ENCODE data around the gene NTSR1.

NTSR1 gene

DNA sequence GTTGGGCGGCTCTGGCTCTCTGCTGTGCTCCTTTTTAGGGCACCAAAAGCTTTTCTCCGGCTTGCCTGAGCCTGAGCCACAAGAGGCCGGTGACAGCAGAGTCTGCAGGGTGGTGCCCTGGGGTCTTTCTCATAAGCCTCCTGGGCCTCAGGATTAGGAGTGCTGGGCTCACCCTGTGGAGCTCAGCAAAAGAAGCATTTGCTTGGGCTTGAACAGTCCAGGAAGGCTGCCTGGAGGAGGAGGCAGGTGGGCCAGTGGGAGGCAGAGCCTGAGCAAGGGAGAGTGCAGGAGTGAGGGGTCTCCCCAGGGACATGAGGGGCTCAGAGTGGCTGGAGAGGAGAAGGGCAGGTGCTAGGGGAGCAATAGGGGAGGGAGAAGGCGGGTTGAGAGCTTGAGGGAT is 54.8 kb downstream of the NTSR1 start:
- H2BK120ac ChIP-seq (ENCODE audit: low read depth, low read length) = no peak overlapping the region
- no peaks in the 10 kb centered on the region for H3K79me2 ChIP-seq (ENCODE audit: control insufficient read depth, insufficient read depth, low read length)
- H3K27me3 ChIP-seq (ENCODE audit: insufficient read depth, low read length, poor library complexity) = no peaks in the 10 kb centered on the region
- H3K23ac ChIP-seq (ENCODE audit: low read length) = no peak overlapping the region
- H3K4me3 ChIP-seq (ENCODE audit: low read length) = no peak overlapping the region
- H3K27ac ChIP-seq (ENCODE audit: low read depth, low read length) = no peak overlapping the region
- no peaks in the 10 kb centered on the region for H3K4me1 ChIP-seq (ENCODE audit: control insufficient read depth, low read depth, low read length)
- no peak overlapping the region for H3K4ac ChIP-seq (ENCODE audit: low read depth, low read length)
- no peak overlapping the region for H3K4me2 ChIP-seq (ENCODE audit: low read length)
- H3K79me1 ChIP-seq (ENCODE audit: low read length) = no peaks in the 10 kb centered on the region
- no peak overlapping the region for H4K5ac ChIP-seq (ENCODE audit: low read length)
- H2AK5ac ChIP-seq (ENCODE audit: low read length) = no peak overlapping the region
- H4K8ac ChIP-seq (ENCODE audit: low read depth, low read length) = no peak overlapping the region
- H2BK5ac ChIP-seq (ENCODE audit: low read length) = no peak overlapping the region
- no peak overlapping the region for H3K56ac ChIP-seq (ENCODE audit: low read length)
- no peak overlapping the region for H3K18ac ChIP-seq (ENCODE audit: low read length)
- no CpG with 5 or more reads among the region's 4 CpGs for WGBS (ENCODE audit: extremely low coverage, insufficient coverage, low lambda C conversion rate)
- no peaks in the 10 kb centered on the region for H3K36me3 ChIP-seq (ENCODE audit: control insufficient read depth, insufficient read depth, low read length)
- H3K9ac ChIP-seq (ENCODE audit: low read length) = no peak overlapping the region
- H2BK15ac ChIP-seq (replicated peaks; ENCODE audit: low read depth) = no peak overlapping the region
- DNase-seq = no peak

DNA sequence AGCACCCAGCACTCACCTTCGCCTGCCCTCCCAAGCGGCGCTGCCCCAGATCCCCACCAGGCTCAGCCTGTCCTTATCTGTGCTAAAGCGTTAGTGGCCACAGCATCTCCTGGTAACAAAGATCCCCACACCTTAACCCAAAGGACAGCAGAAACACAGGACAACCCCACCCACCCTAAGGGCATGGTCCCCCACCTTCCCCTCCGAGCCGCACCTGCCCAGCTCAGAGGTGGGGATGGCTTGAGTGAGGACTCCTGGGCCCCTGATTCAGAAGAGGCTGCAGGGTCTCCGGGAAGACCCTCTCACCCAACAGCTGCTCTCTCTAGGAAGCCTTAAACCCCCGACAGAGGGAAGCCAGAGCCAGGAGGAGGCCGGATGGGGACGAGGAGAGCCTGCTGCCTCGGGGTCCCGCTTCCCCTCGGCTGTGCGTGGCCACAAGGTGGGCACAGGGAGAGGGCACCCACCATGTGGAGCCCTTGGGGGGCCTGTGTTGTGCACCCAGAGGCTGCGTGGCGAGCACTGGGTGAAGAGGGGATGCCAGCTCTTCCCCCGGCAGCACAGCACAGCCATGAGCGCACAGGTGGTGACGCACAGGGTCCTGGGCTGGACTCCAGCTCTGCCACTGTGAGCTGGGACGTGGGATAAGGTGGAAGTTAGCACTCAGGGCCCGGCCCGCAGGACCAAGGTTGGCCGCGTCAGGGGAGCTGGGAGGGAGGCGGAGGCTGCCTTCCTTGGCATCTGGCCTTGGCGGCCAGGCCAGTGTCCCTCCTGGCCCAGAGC is 55.7 kb downstream of the NTSR1 start:
- Histone ChIP-seq H4K8ac (ENCODE audit: low read depth, low read length) (no peak overlapping the region), H3K23ac (ENCODE audit: low read length) (no peak overlapping the region), H3K4me1 (ENCODE audit: control insufficient read depth, low read depth, low read length) (no peaks in the 10 kb centered on the region), H2BK15ac (replicated peaks; ENCODE audit: low read depth) (no peak overlapping the region), H4K5ac (ENCODE audit: low read length) (no peak overlapping the region), H3K56ac (ENCODE audit: low read length) (no peak overlapping the region), H2AK5ac (ENCODE audit: low read length) (no peak overlapping the region), H3K4me2 (ENCODE audit: low read length) (no peak overlapping the region), H3K36me3 (ENCODE audit: control insufficient read depth, insufficient read depth, low read length) (no peaks in the 10 kb centered on the region), H3K79me1 (ENCODE audit: low read length) (no peaks in the 10 kb centered on the region), H3K79me2 (ENCODE audit: control insufficient read depth, insufficient read depth, low read length) (no peaks in the 10 kb centered on the region), H3K27ac (ENCODE audit: low read depth, low read length) (no peak overlapping the region), H3K4ac (ENCODE audit: low read depth, low read length) (no peak overlapping the region), H3K27me3 (ENCODE audit: insufficient read depth, low read length, poor library complexity) (no peaks in the 10 kb centered on the region), H3K9ac (ENCODE audit: low read length) (no peak overlapping the region), H2BK5ac (ENCODE audit: low read length) (no peak overlapping the region), H2BK120ac (ENCODE audit: low read depth, low read length) (no peak overlapping the region), H3K4me3 (ENCODE audit: low read length) (no peak overlapping the region), H3K18ac (ENCODE audit: low read length) (no peak overlapping the region)
- WGBS (ENCODE audit: extremely low coverage, insufficient coverage, low lambda C conversion rate) = no CpG with 5 or more reads among the region's 26 CpGs
- no peak for DNase-seq

DNA sequence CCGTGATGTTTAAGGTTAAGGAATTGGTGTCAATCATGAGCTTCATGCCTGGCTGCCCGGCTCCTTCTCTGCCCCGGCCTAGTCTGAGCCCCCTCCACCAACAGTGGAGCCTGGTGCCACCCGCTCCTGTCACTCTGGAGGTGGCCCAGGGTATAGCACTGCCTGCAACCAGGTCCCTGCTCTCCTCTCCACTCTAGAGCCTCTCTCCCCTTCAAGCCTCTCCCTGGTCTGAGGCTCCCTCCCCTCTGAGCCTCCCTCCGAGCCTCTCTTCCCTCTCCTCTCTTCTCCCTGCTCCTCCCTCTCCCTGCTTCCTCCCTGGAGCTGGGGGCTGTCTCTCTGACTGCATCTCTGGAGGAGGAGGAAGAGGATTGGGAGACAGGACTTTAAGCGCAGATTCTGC is 56.4 kb downstream of the NTSR1 start:
- H3K23ac ChIP-seq (ENCODE audit: low read length) = no peak overlapping the region
- H3K79me1 ChIP-seq (ENCODE audit: low read length) = no peaks in the 10 kb centered on the region
- no peak overlapping the region for H2BK120ac ChIP-seq (ENCODE audit: low read depth, low read length)
- no peak overlapping the region for H3K4me3 ChIP-seq (ENCODE audit: low read length)
- H3K79me2 ChIP-seq (ENCODE audit: control insufficient read depth, insufficient read depth, low read length) = no peaks in the 10 kb centered on the region
- no peak overlapping the region for H2BK15ac ChIP-seq (replicated peaks; ENCODE audit: low read depth)
- no peak for DNase-seq
- WGBS (ENCODE audit: extremely low coverage, insufficient coverage, low lambda C conversion rate) = no CpG with 5 or more reads among the region's 6 CpGs
- no peak overlapping the region for H3K4me2 ChIP-seq (ENCODE audit: low read length)
- no peak overlapping the region for H3K27ac ChIP-seq (ENCODE audit: low read depth, low read length)
- no peaks in the 10 kb centered on the region for H3K27me3 ChIP-seq (ENCODE audit: insufficient read depth, low read length, poor library complexity)
- no peak overlapping the region for H4K5ac ChIP-seq (ENCODE audit: low read length)
- H3K4me1 ChIP-seq (ENCODE audit: control insufficient read depth, low read depth, low read length) = no peaks in the 10 kb centered on the region
- no peak overlapping the region for H3K4ac ChIP-seq (ENCODE audit: low read depth, low read length)
- H3K36me3 ChIP-seq (ENCODE audit: control insufficient read depth, insufficient read depth, low read length) = no peaks in the 10 kb centered on the region
- H2AK5ac ChIP-seq (ENCODE audit: low read length) = no peak overlapping the region
- no peak overlapping the region for H4K8ac ChIP-seq (ENCODE audit: low read depth, low read length)
- no peak overlapping the region for H2BK5ac ChIP-seq (ENCODE audit: low read length)
- H3K18ac ChIP-seq (ENCODE audit: low read length) = no peak overlapping the region
- H3K56ac ChIP-seq (ENCODE audit: low read length) = no peak overlapping the region
- H3K9ac ChIP-seq (ENCODE audit: low read length) = no peak overlapping the region

DNA sequence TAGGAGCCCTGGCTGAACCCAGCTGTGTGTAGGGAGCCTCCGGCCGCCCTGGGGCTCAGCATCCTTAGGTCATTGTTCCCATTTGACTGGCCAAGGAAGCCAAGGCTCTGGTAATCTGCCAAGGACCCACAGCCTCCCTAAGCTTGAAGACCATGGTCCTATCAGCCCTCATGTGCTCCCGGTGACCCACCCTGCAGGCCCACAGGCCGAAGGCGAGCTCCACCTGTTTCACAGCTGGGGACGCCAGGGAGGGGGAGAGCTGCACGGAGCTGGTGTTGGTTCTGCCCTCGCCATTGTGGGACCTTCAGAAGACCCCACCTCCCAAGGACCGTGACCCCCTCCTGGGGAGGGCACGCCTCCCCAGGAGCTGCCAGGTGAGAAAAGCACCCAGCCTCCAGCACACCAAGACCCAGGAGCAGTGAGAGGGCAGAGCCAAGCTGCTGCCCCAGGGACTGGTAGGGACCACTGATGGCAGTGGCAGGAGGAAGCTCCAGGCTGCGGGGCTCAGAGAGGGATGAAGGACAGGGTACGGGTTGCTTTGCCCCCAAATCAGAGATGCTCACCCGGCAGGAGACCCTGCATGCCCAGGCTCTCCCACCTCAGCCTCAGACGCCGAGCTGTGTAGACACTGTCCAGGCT is 56.9 kb downstream of the NTSR1 start:
- no peak overlapping the region for H3K27ac ChIP-seq (ENCODE audit: low read depth, low read length)
- no peak overlapping the region for H3K4me2 ChIP-seq (ENCODE audit: low read length)
- no CpG with 5 or more reads among the region's 15 CpGs for WGBS (ENCODE audit: extremely low coverage, insufficient coverage, low lambda C conversion rate)
- H3K4me3 ChIP-seq (ENCODE audit: low read length) = no peak overlapping the region
- no peak overlapping the region for H2BK15ac ChIP-seq (replicated peaks; ENCODE audit: low read depth)
- H2BK5ac ChIP-seq (ENCODE audit: low read length) = no peak overlapping the region
- no peak overlapping the region for H3K18ac ChIP-seq (ENCODE audit: low read length)
- H3K23ac ChIP-seq (ENCODE audit: low read length) = no peak overlapping the region
- H4K5ac ChIP-seq (ENCODE audit: low read length) = no peak overlapping the region
- H3K4ac ChIP-seq (ENCODE audit: low read depth, low read length) = no peak overlapping the region
- no peaks in the 10 kb centered on the region for H3K36me3 ChIP-seq (ENCODE audit: control insufficient read depth, insufficient read depth, low read length)
- no peak overlapping the region for H2BK120ac ChIP-seq (ENCODE audit: low read depth, low read length)
- no peak overlapping the region for H3K56ac ChIP-seq (ENCODE audit: low read length)
- H2AK5ac ChIP-seq (ENCODE audit: low read length) = no peak overlapping the region
- no peak overlapping the region for H4K8ac ChIP-seq (ENCODE audit: low read depth, low read length)
- DNase-seq = no peak
- no peaks in the 10 kb centered on the region for H3K27me3 ChIP-seq (ENCODE audit: insufficient read depth, low read length, poor library complexity)
- H3K9ac ChIP-seq (ENCODE audit: low read length) = no peak overlapping the region
- H3K79me1 ChIP-seq (ENCODE audit: low read length) = no peaks in the 10 kb centered on the region
- no peaks in the 10 kb centered on the region for H3K79me2 ChIP-seq (ENCODE audit: control insufficient read depth, insufficient read depth, low read length)
- H3K4me1 ChIP-seq (ENCODE audit: control insufficient read depth, low read depth, low read length) = no peaks in the 10 kb centered on the region

DNA sequence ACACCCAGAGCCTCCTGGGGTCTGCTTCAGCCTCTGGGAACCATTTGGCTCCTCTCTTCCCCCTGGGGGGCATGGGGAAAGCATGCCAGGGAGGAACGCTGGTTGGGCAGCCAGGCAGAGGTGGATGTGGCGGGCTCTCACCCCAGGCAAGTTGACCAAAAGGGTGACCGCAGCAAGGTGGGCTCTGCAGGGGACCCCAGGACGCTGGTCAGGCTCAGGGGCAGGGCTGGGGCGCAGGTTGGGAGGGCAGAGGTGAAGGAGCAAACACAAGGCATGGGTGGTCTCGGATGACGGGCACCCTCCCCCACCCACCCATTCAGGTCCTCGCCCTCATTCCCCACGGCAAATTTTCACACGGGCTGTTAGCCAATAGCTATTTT is 57.4 kb downstream of the NTSR1 start:
- Histone ChIP-seq H2BK5ac (ENCODE audit: low read length) (no peak overlapping the region), H3K79me2 (ENCODE audit: control insufficient read depth, insufficient read depth, low read length) (no peaks in the 10 kb centered on the region), H2BK120ac (ENCODE audit: low read depth, low read length) (no peak overlapping the region), H3K4me3 (ENCODE audit: low read length) (no peak overlapping the region), H3K4me1 (ENCODE audit: control insufficient read depth, low read depth, low read length) (no peaks in the 10 kb centered on the region), H2BK15ac (replicated peaks; ENCODE audit: low read depth) (no peak overlapping the region), H3K79me1 (ENCODE audit: low read length) (no peaks in the 10 kb centered on the region), H3K27ac (ENCODE audit: low read depth, low read length) (no peak overlapping the region), H4K8ac (ENCODE audit: low read depth, low read length) (no peak overlapping the region), H3K23ac (ENCODE audit: low read length) (no peak overlapping the region), H3K36me3 (ENCODE audit: control insufficient read depth, insufficient read depth, low read length) (no peaks in the 10 kb centered on the region), H4K5ac (ENCODE audit: low read length) (no peak overlapping the region), H3K4me2 (ENCODE audit: low read length) (no peak overlapping the region), H2AK5ac (ENCODE audit: low read length) (no peak overlapping the region), H3K4ac (ENCODE audit: low read depth, low read length) (no peak overlapping the region), H3K56ac (ENCODE audit: low read length) (no peak overlapping the region), H3K18ac (ENCODE audit: low read length) (no peak overlapping the region), H3K9ac (ENCODE audit: low read length) (no peak overlapping the region), H3K27me3 (ENCODE audit: insufficient read depth, low read length, poor library complexity) (no peaks in the 10 kb centered on the region)
- no peak for DNase-seq
- WGBS (ENCODE audit: extremely low coverage, insufficient coverage, low lambda C conversion rate) = no CpG with 5 or more reads among the region's 10 CpGs

DNA sequence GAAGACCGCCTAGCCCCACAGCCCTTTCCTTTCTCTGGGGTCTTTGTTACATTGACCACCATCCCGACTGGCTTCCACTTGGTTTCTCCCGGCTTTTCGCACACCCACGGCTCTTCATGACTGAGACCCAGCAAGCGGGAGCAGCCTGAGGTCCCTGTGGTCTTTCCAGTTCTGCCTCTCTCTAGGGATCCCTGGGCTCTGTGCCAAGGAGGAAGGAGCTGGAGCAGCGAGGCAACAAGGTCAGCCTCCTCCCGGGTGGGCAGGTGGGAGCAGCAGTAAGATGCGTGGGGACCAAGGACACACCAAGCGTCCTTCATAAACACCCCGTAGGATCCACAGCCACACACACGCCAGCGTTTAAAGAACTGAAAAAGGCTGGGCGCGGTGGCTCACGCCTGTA is 58.1 kb downstream of the NTSR1 start:
- H2AK5ac ChIP-seq (ENCODE audit: low read length) = no peak overlapping the region
- no peak overlapping the region for H3K9ac ChIP-seq (ENCODE audit: low read length)
- H4K8ac ChIP-seq (ENCODE audit: low read depth, low read length) = no peak overlapping the region
- H3K27ac ChIP-seq (ENCODE audit: low read depth, low read length) = no peak overlapping the region
- H3K23ac ChIP-seq (ENCODE audit: low read length) = no peak overlapping the region
- H2BK120ac ChIP-seq (ENCODE audit: low read depth, low read length) = no peak overlapping the region
- H3K27me3 ChIP-seq (ENCODE audit: insufficient read depth, low read length, poor library complexity) = no peaks in the 10 kb centered on the region
- no peak overlapping the region for H3K56ac ChIP-seq (ENCODE audit: low read length)
- DNase-seq = no peak
- H3K4ac ChIP-seq (ENCODE audit: low read depth, low read length) = no peak overlapping the region
- no peaks in the 10 kb centered on the region for H3K79me2 ChIP-seq (ENCODE audit: control insufficient read depth, insufficient read depth, low read length)
- no peak overlapping the region for H2BK15ac ChIP-seq (replicated peaks; ENCODE audit: low read depth)
- no peak overlapping the region for H3K18ac ChIP-seq (ENCODE audit: low read length)
- H2BK5ac ChIP-seq (ENCODE audit: low read length) = no peak overlapping the region
- H3K4me1 ChIP-seq (ENCODE audit: control insufficient read depth, low read depth, low read length) = no peaks in the 10 kb centered on the region
- H3K4me2 ChIP-seq (ENCODE audit: low read length) = no peak overlapping the region
- no peak overlapping the region for H3K4me3 ChIP-seq (ENCODE audit: low read length)
- H4K5ac ChIP-seq (ENCODE audit: low read length) = no peak overlapping the region
- no peaks in the 10 kb centered on the region for H3K36me3 ChIP-seq (ENCODE audit: control insufficient read depth, insufficient read depth, low read length)
- no CpG with 5 or more reads among the region's 16 CpGs for WGBS (ENCODE audit: extremely low coverage, insufficient coverage, low lambda C conversion rate)
- no peaks in the 10 kb centered on the region for H3K79me1 ChIP-seq (ENCODE audit: low read length)
